GM12878 (cell line): ENCODE data around the gene CEACAM21.

Experiments
- ASH2L ChIP-seq: fragments of 300-600, 200-600 bp; sonication (generic); IDR thresholded peaks from 2 replicates; pipeline ENCODE4 v1.6.1; 2017; ENCODE audit warnings: low read depth, mild to moderate bottlenecking, borderline replicate concordance
- CEBPB ChIP-seq, 2 experiments: fragments of 150-350 bp in 1 of 2; IDR thresholded peaks; 2 replicates each; pipeline ENCODE4 v1.6.1; 2012 to 2014; ENCODE audit warnings: low read depth in 2 of 2, low read length in 2 of 2, borderline replicate concordance in 1 of 2, inconsistent platforms in 1 of 2
- FOS ChIP-seq: IDR thresholded peaks from 3 replicates; pipeline ENCODE4 v1.6.1; 2011; ENCODE audit warnings: borderline replicate concordance; ENCODE audit not compliant: insufficient read length; ENCODE audit errors: extremely low read depth
- RFX5 ChIP-seq: IDR thresholded peaks from 2 replicates; pipeline ENCODE4 v1.6.1; 2011; ENCODE audit warnings: low read depth, low read length, improper control_type of control experiment
- ZNF24 ChIP-seq: fragments of 450-650 bp; IDR thresholded peaks from 2 replicates; pipeline ENCODE4 v1.6.1; 2017; ENCODE audit warnings: antibody characterized with exemption, mild to moderate bottlenecking
- TF ChIP-seq, protein P1 (sequence below), 3 experiments: IDR thresholded peaks in 2 of 3; conservative IDR thresholded peaks in 1 of 3; 2 replicates each; pipeline ENCODE4 v1.5.1; 2011; ENCODE audit warnings: low read depth in 3 of 3, low read length in 3 of 3, mild to moderate bottlenecking in 3 of 3, control low read depth in 2 of 3, moderate library complexity in 2 of 3, inconsistent platforms in 1 of 3, mixed read lengths in 1 of 3; ENCODE audit not compliant: control insufficient read depth in 2 of 3, insufficient read depth in 1 of 3; ENCODE audit errors: extremely low read depth in 1 of 3

DNA sequence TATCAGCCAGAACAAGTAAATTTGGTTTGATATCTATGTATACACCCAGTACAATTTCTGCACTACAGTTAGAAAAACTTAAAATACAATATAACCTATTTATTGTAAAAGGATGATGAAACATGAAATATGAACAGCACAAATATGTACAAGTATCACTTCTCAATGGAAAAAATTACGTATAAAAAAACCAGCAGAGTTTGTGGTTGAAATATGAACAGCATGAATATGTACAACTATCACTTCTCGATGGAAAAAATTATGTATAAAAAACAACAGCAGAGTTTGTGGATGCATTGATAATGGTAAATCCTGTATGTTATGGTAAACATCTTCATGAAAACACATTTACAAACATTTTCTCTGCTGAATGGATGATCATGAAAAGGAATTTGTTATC lies 32.4 kb upstream of the CEACAM21 start:
- TF ChIP-seq CEBPB (IDR thresholded peaks at IDR 0.05; ENCODE audit: borderline replicate concordance in 1 of 2, low read depth in 2 of 2, low read length in 2 of 2) (no peak), RFX5 (no peak), ZNF24 (no peak), FOS (no peak), ASH2L (no peak)
- TF ChIP-seq, protein P1, sequence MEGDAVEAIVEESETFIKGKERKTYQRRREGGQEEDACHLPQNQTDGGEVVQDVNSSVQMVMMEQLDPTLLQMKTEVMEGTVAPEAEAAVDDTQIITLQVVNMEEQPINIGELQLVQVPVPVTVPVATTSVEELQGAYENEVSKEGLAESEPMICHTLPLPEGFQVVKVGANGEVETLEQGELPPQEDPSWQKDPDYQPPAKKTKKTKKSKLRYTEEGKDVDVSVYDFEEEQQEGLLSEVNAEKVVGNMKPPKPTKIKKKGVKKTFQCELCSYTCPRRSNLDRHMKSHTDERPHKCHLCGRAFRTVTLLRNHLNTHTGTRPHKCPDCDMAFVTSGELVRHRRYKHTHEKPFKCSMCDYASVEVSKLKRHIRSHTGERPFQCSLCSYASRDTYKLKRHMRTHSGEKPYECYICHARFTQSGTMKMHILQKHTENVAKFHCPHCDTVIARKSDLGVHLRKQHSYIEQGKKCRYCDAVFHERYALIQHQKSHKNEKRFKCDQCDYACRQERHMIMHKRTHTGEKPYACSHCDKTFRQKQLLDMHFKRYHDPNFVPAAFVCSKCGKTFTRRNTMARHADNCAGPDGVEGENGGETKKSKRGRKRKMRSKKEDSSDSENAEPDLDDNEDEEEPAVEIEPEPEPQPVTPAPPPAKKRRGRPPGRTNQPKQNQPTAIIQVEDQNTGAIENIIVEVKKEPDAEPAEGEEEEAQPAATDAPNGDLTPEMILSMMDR (IDR thresholded peaks at IDR 0.05 in 2 of 3, conservative IDR thresholded peaks at IDR 0.05 in 1 of 3; ENCODE audit: control insufficient read depth in 2 of 3, extremely low read depth in 1 of 3, insufficient read depth in 1 of 3, low read depth in 3 of 3, low read length in 3 of 3): no peak
